ENCODE data around the gene FIBIN.

FIBIN gene

DNA sequence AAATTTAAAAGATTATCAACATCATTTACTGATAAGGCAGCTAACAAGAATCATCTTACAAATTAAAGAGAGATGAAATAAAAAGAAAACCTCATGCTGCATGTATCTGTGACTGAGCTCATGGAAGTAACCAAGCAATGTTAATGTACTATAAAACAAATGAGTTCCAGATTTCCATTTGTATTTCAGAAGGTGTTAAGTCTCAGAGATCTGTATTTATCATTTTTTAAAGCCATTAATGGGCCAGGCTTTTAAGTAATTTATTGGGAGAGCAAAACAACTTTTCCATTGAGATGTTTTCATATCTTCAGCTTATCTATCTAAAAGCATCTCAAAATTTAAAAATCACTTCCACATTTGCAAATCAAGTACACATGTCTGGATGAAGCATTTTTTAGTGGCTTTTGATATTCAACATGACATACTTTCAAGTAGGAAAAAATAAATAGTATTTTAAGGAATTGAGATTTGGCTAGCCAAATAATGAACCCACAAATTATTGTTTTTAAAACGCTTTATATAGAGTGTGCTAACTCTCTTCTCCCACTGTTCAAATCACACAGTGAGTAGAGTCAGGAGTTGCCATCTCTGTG lies 28.8 kb downstream of the FIBIN start:
- DNase-seq (ENCODE audit: low read depth in 2 of 2) = no peak

DNA sequence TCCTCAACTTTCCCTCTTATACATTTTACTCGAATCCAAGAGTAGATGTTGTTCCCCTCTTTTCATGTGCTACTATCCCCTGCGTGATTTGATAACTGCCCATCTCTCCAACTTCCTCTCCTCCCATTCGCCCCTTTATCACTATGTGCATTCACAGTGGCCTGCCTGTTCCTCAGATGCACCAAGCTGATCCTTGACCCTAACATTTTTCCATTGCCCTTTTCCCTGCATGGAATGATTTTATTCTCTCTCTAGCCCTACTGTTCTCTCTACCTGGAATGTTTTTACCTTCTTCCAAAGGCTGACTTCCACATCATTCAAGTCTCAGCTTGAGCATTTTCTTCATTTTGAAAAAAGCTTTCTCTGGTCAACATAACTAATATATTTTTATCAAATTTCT lies 31.0 kb downstream of the FIBIN start:
- DNase-seq (ENCODE audit: low read depth in 2 of 2) = no peak

DNA sequence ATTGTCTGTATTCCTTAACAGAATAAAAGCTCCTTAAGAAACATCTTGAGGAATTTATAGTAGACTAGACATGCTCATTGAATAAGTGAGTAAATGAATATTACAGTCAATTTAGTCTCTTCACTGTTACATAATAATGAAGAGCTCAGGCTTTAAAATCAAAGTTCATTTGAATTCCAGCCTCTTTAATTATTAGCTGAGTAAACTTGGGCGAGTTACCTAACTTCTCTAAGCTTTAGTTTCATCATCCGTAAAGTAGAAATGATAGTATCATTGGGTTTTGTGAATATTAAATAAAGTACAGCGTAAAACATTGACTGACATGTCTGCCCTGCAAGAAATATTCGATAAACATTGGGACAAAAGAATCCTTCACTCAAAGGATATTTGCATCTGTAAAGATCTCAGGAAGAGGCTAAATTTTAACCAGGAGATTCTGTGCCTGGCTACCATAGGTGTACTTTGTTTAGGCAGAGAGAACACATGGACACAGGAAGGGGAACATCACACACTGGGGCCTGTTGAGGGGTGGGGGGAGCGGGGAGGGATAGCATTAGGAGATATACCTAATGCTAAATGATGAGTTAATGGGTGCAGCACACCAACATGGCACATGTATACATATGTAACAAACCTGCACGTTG lies 31.5 kb downstream of the FIBIN start:
- no peak for DNase-seq (ENCODE audit: low read depth in 2 of 2)

DNA sequence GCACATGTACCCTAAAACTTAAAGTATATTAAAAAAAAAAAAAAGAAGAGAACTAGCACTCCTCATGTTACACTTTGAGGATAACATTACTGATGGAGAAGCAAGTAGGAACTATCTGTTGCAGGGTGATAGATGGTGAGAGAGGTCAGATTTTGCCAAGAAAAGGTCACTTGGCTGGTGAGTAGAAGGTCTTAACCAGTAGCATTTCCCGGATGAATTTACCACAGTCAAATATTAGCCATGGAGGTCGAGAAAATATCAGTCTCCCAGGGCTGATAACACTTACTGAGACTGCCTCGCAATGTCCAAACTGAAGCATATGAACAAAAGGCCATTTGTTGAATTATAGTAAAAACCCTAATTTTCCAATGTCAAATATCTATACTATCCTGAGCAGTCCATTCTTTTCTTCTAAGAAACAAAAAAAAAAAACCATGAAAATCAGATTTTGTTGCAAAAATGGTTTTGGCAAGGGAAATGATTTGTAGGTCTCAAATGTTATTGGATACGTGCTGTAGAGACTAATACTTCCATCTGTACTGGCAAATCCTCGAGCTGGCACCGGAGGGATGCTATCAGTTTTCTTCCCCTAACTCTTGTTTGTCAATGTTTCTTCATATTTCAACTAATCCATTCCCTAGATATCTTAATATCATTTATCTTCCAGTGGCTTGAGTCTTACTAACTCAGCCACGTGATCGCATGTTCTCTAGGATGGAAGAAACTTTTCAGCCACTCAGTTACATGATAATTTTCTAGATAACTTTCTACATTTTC lies 32.2 kb downstream of the FIBIN start:
- DNase-seq (ENCODE audit: low read depth in 2 of 2) = no peak

DNA sequence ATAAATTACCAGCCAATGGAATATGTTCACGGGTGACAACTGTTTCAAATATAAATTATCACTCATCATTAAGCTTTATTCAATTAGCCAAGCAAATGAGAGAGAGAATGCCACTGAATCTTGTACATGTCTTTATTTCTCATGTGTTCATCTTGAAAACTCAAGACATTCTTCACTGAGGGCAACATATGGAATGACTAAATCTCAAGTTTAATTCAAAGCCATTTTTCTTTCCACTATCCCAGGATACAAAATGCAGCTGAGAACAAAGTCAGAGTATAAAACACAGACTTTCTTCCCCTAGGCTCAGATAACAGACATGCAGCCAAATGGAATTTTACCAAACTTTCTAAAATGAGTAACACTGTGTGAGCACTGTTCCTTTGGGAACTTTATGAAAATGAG lies 34.7 kb downstream of the FIBIN start:
- DNase-seq (ENCODE audit: low read depth in 2 of 2) = no peak

DNA sequence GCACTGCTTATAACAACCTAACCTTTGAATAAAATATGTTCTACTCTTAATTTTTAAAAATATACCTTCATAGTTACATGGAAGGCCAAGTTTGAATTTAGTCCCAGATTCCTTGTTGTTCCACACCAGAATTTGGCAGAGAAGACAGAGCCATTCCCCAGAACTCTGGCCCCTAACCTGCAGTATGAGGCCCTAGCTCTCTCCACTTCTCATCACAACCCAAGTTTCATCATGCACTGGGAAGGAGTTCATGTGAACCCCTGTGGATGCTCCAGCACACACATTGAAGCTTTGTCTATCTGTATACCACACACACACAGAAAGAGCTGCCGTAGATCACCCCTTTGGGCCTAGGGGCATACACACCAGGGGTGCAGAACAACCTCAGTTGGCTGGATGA lies 36.1 kb downstream of the FIBIN start:
- DNase-seq (ENCODE audit: low read depth in 2 of 2) = no peak

DNA sequence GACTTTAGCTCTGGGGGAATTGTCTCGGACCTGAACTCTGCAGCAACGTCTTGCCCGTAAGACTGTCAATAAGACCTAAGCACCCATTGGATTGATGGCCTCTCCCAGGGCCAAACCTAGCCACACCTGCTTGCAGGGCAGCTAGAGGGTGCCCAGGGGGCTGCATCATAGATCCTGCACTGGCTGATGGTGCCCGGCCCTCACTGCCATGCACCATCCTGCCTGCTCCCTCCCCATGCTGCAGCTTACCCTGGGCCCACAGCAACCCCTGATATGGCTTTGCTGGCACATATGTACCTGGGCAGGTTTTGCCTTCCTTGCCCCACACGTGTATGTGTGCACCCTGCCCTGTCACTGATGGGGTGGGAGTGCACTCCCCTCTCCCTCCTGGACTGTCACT lies 37.8 kb downstream of the FIBIN start:
- no peak for DNase-seq (ENCODE audit: low read depth in 2 of 2)

DNA sequence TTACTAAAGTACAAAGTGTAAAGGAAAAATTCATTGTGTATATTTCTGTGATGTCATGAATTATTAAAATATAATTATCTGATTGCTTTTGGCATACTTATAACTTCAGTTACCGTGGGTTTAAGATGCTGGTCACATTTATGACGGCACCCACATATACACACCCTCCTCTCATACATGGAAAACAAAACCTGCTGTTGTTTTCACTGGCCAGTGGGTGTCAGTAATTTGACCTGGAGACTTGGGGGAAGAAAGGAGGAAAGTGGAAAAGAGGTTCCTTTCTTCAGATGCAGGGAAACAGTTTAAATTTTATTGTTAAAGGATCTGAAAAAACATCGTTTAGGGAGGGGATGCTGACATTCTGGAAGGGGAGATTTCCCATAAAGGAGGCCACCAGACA lies 46.0 kb downstream of the FIBIN start:
- no peak for DNase-seq (ENCODE audit: low read depth in 2 of 2)

DNA sequence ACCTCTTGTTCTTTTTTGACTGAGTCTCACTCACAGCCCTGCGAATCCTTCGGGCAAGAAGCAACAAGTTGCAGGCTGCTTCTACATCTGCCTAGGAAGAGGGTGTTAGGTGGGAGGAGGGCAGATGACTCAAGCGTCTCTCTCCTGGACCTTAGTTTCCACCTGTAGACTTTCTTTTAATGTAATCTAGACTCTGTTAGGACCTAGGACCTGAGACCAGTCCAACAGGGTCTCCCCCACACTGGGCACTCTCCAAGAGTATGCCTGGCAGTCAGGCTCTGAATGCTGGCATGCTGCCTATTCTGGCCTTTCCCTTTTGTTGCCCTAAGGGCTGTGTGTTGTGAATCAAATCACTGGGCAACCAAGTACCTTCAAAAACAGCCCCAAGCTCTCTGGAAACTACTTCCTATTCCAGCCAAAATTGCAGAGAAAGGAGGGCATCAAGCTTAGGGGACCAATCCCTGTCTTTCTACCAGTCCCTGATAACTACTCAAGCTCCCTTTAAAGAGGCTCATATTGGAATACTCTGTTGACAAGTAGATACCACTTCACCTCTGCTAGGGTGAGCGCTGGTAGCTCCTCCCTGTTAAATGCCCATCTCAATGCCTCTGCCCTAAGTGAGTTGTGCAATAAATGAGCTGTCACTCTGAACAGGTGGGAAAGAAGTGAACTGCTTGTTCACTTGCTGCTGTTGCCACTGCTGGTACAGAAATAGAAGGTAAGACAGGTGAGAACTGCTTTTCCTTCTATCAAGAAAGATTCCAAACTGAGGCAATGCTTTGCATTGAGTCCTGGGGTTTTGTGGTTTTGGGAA lies 46.6 kb downstream of the FIBIN start, which contains the start of gene BBOX1:
BBOX1 (plus strand) TSS at position 514 of the 814 bp plus-strand sequence. CDS start 14,616 bp downstream, outside the sequence.
- DNase-seq (ENCODE audit: low read depth in 2 of 2) = no peak

DNA sequence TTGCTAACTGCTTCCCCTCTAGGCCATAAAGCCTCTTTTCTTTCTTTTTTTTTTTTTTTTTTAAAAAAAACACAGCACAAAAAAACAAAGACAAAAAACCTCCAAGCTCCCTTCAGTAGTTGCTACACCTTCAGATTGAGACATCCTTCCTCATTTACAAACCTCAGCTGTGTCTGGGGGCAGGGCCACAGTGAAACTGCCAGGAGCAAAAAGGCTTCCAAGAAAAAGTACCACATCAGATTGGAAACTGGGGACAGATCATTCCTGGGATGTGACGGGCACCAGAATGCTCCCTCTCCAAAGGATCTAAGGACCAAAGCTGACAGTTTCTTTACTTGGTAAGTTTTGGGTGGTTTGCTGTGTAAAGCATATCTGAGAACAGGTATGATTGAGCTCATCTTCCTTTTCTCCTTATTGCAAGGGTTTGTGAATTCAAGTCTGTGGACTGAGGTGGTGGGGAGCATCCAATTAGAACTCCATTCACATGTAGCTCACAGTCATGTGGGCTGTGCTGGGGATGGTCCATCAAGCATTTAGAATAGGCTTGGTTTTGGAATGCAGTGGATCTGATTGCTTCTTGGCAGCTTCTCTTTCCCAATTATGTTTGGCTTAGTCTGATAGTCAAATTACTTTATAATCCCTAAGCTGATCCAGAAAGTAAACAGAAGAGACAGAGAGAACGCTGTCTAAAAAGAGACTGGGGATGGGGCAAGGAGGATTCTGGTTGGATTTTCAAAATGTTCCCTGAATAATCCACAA lies 47.4 kb downstream of the FIBIN start:
- DNase-seq (ENCODE audit: low read depth in 2 of 2) = no peak
